Liver (tissue), 3 donors: Measurements from ENCODE around the gene GNG4.

Source experiments
- CTCF ChIP-seq: fragments of 150-350 bp; IDR thresholded peaks from 2 replicates; pipeline ENCODE4 v1.5.1; 2017; ENCODE audit warnings: improper control_type of control experiment, low read depth, low read length; ENCODE audit not compliant: missing input control
- MAX ChIP-seq: IDR thresholded peaks from 2 replicates; pipeline ENCODE4 v1.6.1; 2016; ENCODE audit warnings: antibody characterized with exemption
- NR2F2 ChIP-seq: IDR thresholded peaks from 2 replicates; pipeline ENCODE4 v1.6.1; 2016; ENCODE audit warnings: antibody characterized with exemption
- REST ChIP-seq: IDR thresholded peaks from 2 replicates; pipeline ENCODE4 v1.6.1; 2016; ENCODE audit warnings: antibody characterized with exemption, mild to moderate bottlenecking
- TAF1 ChIP-seq: conservative IDR thresholded peaks from 2 replicates; pipeline ENCODE4 v1.6.1; 2016; ENCODE audit warnings: antibody characterized with exemption, mild to moderate bottlenecking
- YY1 ChIP-seq: IDR thresholded peaks from 2 replicates; pipeline ENCODE4 v1.6.1; 2016; ENCODE audit warnings: antibody characterized with exemption, mild to moderate bottlenecking
- ZBTB33 ChIP-seq: IDR thresholded peaks from 2 replicates; pipeline ENCODE4 v1.6.1; 2016; ENCODE audit warnings: antibody characterized with exemption
- donor health status: healthy.
- donor health status: healthy.

- TF ChIP-seq MAX (no peak), TAF1 (no peak), REST (no peak), CTCF (no peak), NR2F2 (no peak), YY1 (no peak), ZBTB33 (no peak)
Measured at GRCh38 chr1:235671992-235672391, 22.4 kb upstream of the GNG4 start.
